Hematopoietic multipotent progenitor cell treated with erythropoietin and hydrocortisone succinate and interleukin-3 and kit ligand, for 15 days (in vitro differentiated cells): ENCODE results near the gene FAM149A.

ENCODE experiments used
- DNase-seq: peaks from one replicate; pipeline ENCODE4 v3.0.0-alpha.2; 2015; ENCODE audit warnings: low spot score

The FAM149A gene

DNA sequence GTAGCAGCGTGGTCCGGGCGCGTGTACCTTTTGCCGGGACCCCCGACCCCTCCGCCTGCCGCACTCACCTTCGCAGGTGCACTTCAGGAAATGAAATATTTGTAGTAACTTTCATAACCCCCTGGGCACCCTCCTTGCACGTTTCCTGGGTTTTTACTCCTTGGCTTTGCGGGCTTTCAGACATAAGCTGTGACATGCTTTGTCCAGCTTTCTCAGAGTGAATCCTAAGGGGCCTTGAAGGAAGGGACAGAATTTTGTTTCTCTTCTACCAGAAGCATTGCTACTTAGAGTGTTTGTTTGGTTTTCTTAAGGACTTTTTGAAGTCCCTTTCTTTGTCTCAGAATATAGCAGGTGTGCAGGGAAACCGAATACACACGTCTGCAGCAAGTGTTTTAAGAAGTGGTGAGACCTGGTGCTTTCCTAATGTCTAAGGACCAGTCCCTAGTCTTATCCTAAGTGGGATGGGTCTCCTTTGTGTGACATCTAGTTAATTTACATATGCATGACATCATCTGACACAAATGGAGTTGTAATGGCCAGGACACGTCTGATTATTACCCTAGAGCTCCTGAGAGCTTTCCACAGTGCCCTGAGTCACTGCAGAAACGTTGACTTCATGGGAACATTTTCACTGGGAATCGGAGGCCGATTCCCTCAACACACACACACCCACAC lies 1.3 kb downstream of the FAM149A start:
- no peak for DNase-seq

DNA sequence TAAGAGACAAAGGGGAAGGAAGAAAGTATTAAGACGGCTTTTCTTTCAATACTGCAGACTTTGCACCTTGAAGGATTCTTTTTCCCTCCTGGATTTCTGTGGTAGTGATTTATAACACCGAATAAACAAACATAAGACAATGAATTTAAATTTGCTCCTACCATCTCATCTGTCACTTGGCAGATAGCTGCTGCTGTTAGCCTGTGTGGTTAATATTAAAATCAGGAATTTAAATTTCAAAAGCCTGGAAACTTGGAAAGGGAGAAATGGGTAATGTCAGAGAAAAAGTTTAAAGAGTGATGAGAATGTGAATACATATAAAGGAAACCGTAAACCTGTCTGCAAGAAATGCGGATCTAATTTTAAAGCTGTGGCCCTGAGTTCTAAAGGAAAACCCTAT lies 3.4 kb downstream of the FAM149A start:
- DNase-seq, result no peak

DNA sequence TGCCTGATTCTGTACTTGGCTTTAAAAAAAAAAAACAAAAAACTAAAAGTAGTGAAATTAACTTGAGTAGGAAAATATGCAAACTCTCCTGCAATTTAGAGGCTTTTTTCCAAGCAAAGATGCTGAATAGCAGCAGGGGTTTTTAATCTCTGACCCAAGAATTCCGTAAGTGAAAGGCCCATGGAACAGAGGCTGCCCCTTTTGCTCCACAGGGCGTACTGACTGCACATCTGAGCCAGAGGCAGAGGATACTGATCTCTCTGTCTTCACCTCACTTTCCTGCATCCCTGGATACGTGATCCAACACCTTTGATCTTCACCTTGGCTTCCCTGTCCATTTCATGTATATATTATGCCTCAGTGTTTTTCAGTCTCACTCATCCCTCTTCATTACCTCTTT lies 3.9 kb downstream of the FAM149A start:
- DNase-seq, result no peak

DNA sequence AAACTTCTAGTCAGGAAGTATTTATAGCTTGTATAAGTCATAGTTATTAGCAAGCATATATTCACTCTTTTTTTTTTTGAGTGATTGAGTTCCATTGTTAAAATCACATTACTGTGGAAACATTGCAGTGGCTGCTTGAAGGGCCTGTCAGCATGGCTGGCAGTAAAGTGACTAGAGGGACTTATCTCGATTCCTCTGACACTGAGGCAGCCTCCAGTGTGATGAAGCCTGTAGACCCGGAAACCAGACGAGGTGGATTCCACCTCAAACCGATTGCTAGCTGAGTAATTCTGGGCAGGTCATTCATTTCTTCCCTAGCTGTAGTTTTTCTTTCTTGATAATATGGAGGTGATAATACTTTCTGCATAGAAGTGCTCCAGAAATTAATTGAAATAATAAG lies 4.7 kb downstream of the FAM149A start:
- DNase-seq, result no peak

DNA sequence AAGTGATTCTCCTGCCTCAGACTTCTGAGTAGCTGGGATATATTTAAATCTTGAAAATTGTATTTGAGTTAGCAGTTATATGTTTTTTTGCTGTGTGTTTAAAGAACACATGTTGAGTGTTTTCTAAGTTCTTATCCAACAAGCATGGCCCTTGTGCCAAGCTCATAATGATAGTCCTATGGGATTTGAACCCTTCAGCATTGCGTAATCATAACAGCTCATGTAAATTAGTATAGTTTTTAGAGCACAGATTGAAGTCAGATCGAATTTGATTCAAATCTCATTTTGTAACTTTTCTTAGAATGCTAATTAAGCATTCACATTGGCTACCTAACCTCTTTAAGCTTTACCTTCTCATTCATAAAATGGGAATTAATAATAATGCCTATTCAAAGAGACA lies 12.2 kb downstream of the FAM149A start:
- DNase-seq, result no peak

DNA sequence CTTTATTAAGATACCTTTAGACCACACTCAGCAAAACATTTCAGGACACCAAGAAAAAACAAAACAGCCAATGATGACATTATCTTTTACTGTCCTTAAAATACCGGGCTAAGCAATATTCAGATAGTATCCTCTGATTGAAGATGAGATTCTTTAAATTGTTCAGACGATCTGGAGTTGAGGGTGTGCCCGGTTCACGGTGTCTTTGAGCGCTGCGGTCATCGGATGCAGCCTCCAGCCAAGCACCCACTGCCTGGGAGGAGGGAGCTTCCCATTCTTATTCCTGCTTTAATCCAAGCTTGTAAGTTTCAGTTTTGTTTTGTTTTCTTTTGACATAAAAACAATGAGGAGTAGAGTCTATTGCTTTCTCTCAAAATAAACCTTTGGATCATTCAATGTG lies 14.1 kb downstream of the FAM149A start:
- no peak for DNase-seq

DNA sequence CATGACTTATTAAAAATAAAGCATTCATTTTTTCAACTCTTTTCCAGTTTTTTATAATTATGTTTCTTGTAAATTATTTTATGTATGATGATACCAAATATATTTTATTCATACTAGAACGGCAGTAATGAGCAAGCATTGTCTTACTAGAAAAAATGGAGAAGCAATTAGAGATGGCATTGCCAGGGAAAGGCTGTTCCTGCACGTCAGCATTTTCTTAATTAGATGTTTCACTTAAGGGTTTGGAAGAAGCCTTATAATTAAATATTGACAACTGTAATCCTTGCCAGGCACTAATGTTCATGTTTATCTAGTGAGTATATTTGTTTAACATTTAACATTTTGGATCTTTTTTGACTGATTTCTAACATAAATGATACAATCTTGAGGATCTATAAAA lies 16.6 kb downstream of the FAM149A start:
- DNase-seq, result no peak

DNA sequence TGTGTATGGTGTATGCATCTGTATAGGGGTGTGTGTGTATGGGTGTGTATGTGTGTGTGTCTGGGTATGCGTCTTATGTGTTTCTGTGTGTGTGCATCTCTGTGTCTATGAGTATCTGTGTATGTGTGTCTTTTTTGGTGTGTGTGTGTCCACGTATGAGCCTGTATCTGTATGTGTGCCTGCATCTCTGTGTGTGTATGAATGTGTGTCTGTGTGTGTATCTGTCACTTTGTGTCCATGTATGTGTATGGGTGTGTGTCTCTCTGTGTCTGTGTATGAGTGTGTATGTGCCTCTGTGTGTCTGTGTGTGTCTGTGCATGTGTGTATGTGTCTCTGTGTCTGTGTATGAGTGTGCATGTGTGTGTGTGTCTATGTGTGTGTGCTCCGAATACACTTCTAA lies 24.3 kb downstream of the FAM149A start:
- DNase-seq, result no peak

DNA sequence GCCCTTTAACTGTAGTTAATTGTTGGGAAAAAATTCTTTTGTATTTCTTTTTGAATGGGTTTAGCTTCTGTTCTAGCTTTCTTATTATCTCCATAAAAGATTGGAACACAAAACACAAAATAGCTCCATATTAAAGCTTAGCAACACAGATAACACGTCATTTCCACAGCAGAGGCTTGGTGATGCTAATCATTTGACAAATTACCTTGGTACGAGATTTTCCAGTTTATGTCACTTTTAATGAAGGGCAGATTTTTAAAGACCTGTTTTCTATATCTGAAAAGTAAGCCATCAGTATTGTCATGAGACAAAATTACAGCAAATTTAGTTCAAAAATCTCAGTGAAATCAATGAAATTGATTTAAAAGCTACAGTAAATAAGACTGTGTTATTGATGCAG lies 27.4 kb downstream of the FAM149A start:
- DNase-seq, result no peak

DNA sequence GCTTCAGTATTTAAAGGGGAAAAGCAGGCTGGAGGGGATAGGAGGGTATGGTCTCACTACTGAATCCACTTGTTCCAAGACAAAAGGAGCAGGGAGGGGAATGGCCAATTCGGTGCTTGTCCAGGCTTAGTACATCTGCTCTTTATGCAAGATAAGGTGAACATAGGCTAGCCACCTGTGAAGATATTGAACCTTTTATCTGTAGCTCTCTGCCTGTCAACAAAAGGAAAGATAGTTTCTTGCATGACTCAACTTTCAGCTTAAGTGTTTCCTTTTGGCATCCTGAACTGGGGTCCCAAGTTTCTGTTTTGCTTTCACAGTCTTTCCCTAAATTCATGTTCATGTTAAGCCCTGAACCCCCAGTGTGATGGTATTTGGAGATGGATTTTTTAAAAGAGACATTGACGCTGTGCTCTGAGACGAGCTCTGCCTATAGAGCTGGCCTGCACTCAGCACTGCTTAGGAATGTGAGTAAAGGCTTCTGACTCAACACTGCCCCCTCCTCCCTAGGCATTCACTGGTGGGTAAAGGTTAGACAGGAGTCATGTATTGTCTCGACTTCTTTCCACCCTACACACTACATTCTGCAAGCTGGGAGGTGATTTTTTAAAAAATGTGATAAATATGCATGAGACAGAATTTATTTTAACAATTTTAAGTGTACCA lies 28.2 kb downstream of the FAM149A start:
- DNase-seq, result no peak

DNA sequence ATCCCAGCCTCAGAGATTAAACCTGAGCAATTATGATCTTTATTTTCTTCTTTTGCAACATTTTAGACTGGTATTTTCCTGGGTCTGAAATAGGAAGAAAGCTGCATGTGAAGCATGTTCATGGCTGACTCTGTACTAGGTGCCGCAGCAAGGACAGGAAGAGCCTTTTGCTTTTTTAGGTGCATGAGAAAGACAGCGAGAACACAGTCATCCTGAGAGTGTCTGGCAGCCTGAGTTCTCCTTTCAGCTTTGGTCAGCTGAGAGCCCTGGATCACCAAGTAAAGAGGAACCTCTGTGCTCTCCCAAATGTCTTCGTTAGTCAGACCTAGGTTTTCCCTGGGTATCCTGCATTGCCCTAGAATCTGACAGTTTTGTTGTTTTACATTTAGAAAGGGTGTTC lies 29.8 kb downstream of the FAM149A start:
- DNase-seq, result no peak

DNA sequence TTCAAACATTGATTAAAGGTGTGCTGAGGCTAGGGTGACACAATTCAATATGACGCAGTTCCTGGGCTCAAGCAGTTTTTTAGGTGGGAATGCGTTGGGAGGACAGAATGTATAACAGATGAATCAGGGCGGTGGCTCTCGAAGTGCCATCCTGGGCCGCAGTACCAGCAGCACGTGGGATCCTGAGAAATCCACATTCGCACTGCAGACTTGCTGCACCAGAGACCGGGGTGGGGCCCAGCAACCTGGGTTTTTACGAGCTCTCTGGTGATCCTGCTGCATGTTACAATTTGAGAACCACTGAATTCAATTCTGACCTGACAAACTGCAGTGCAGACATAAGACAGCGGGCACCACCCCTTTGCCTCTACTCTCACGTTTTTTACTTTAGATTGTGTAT lies 30.4 kb downstream of the FAM149A start:
- DNase-seq, result no peak

DNA sequence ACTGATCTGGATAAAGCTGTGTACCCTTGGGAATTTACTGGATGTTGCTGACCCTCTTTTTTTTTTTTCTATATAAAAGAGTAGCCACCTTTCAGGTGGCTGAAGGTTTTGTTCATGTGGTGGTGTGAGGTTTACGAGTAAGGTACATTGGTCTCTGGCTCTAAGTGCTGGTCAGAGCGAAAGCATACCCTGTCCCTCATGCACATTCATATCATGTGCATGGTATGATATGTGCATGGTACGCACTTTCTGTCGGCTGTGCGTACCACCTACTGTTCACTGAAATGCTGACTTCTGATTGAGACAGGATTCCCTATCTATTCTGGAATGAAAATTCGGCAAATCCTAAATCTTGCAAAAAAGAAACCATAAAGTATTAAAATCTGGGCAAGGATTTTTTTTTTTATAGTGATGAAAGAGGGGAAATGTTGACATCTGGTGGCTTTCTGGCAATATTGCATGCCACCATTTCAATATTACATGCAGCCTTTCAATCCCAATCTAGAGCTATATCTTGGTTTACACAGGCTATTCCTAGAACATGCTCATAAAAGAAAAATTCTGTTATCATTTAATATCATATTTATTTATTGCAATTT lies 32.8 kb downstream of the FAM149A start:
- no peak for DNase-seq

DNA sequence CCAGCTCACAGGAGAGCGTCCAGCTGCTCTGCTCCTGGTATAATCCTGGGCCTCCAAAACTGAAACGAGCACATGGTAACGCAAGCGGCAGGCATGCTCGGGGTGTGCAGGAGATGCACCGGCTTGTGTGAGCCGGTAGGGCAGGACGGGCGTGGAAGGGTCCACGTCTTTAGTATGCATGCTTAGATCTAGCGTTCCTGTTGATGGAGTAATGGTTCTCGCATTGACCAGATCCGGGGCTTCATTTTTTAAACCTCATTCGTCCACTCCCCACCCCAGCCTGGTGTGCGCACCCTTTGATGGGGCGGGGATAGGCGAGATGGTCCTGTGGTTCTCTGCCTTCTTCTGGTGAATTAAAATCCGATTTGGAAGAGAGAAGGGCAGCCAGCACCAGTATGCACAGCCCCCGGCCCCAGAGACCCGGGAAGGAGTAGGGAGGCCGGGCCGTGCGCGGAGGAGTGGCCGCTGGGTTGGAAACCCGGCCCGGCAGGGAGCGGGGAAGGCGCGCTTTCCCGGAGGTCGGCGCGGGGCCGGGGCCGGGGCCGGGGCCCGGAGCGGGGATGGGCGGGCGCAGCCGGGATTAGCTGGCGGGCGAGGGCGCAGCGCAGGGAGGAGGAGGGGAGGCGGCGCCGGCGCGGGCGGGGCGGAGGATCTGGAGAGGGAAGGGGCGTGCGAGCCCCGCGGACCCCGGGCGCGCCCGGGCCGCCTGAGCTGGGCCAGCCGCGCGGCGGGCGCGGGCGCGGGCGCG lies 39.9 kb downstream of the FAM149A start:
- DNase-seq, result no peak

DNA sequence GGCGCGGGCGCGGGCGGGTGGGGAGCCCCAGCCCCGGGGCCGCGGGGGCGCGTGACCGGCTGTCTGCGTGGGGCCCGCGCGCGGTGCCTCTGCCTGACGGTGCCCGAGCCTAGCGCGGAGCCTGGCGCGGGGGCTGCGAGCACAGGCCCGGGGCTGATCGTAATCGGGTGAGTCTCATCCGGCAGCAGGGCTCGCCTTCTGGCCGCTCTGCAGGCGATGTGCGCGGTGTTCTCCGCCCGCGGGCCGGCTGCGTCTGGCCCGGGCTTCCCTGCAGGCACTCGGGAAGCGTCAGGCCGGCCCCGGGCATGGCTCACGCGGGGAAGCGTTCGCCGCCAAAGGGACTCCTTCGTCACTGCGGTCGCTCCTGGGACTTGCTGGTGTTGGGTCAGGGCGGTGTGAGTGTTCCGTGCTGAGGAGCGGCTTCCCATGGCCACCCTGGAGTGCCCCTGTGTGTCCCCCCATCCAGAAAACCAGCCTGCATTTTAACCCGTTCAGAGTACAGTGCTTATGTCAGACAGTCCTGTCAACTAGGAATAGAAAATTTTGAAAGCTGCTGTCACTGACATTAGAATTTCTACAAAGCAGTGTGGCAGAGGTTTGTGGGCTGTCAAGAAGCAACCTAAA lies 40.6 kb downstream of the FAM149A start:
- no peak for DNase-seq

DNA sequence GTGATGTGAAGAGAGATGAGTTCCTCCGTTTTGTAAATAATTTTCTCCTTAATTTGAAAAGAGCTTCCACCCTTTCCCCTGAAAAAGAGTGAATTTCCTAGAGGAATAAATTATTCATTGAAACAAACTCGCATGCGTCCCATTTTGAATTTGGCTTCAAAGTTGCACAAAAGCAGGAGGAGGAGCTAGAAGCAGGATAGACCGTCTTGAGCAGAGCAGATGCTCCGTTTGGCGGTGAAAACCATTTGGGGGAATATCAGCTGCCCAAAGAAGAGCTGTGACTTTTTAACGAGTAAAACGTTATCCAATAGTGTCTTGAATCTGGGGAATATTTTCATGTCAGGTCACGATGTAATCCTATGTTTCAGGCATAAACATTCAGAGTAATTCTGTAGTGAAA lies 42.0 kb downstream of the FAM149A start:
- no peak for DNase-seq

DNA sequence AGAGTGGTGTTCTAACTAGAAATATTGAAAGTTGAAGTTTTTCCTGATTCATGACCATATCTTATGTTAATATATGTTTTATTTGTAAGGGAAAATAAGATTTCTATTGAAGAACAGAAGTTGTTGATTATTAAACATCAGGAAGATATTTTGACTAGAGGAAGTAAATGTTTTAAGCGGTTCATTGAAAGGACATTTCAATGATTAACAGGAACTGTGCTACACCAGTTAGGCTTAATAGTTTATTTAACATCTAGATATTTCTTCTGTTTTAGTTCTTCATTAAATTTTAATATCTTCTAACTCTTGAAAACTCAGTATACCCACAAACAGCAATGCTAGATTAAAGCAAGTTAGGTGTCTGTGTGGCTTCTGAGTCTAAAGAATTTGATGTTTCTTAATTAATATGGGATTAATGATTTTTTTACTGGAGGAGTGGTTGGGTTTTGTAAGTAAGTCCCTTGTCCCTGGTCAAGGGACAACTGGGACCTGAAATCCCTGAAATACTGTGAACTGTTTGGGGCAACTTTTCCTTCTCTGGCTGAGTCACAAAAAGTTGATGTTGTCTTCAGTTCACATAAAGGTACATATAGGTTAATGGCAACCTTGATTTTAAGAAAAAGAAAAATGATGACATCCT lies 44.0 kb downstream of the FAM149A start:
- DNase-seq, result no peak

DNA sequence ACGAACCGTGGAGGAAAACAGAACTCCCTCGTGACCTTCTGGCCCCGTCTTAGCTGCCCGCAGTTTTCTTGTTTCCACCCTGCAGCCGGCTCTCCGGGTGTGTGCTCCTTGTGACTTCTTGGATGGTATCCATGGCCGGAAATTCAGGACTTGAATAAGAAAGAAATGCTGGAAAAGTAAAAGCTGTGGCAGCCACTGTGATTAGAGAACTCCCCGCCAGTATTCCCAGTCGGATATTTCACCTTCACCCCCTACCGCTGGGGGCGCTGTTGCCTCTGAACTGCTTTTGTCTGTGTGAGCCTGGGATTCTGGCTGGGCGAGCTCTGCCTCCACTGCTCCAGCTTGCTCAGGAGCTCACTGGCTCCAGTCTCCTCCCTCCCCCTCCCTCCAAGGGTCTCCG lies 45.4 kb downstream of the FAM149A start:
- DNase-seq, result no peak

DNA sequence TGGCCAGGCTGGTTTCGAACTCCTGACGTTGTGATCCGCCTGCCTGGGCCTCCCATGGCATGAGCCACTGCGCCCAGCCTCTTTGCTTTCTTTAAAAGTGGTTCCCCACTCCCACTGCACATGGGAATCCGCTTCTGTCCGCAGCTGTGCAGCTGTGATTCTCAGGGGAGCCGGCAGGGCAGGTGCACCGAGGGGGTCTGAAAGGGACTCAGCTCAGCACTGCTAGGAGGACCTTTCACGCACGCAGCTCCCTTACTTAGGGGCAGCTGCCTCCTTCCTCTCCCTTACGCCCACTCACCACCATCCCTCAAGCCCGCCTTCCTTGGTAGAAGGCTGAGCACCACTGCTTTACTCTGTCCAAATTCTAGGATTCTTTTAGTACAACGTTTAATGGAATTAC lies 46.4 kb downstream of the FAM149A start:
- DNase-seq, result no peak

DNA sequence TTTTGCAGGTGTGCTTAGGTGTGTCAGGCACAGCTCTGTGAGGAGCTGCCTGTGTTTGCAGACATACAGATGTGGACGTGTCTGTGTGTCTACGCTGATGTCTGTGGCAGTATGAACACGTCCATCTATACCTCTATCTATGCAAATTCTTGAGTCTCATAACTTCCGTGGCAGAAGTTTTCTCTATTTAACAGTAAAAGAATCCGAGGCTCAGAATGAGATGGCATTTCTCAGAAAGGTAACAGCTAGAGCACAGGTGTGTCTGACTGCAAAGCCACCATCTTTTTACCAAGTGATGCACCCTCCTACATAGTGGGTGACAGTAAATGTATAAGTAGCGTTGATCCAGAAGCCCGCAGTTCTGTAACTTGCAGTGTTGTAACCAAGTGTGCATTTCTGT lies 47.0 kb downstream of the FAM149A start:
- no peak for DNase-seq

DNA sequence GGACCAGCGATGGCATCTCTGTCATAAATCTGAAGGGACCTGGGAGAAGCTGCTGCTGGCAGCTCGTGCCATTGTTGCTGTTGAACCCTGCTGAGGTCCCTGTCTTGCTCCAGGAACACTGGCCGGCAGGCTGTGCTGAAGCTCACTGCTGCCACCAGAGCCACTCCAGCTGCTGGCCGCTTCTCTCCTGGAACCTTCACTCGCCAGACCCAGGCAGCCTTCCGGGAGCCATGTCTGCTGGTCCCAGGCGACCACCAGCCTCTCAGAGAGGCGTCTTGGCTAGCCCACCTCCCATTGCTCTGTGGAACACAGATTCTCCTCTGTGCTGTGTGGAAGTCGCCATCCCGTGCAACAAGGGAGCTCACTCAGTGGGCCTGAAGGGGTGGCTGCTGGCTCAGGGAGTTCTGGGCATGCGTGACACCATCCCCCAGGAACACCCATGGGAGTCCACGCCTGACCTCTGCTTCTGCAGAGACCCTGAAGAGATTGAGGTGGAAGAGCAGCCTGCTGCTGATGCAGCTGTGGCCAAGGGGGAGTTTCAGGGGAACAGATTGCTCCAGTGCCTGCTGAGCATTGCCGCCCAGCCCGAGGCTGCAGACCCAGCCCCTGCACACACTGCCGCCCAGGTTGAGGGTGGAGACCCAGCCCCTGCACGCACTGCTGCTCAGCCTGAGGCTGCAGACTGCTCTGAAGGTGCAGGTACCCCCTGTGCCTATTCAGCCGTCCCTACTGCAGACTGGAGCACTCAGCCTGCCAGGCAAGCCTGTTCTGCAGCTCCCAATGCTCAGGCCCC lies 53.7 kb downstream of the FAM149A start:
- DNase-seq, result no peak
